ENCODE data around the gene RSPH1.
"Not testable (repeated sequence)": the region's sequence is repeated elsewhere in the genome, so short reads cannot be mapped to it uniquely, and the experiment has no call there.

Gene RSPH1

GRCh38 chr21:42489006-42489563 lies 6.9 kb downstream of the RSPH1 start:
- no peak for DNase-seq (ENCODE audit: low read depth)

- DNase-seq (ENCODE audit: low read depth) = no peak
These were observed 9.5 kb downstream of the RSPH1 start for GRCh38 chr21:42486531-42486930.

- DNase-seq (ENCODE audit: low read depth) = no peak
These were observed 10.0 kb downstream of the RSPH1 start for GRCh38 chr21:42486072-42486471.

GRCh38 chr21:42484966-42485365 lies 11.1 kb downstream of the RSPH1 start:
- DNase-seq (ENCODE audit: low read depth) = no peak

GRCh38 chr21:42481169-42481568 lies 14.9 kb downstream of the RSPH1 start:
- no peak for DNase-seq (ENCODE audit: low read depth)

GRCh38 chr21:42480736-42481135 lies 15.3 kb downstream of the RSPH1 start:
- no peak for DNase-seq (ENCODE audit: low read depth)

GRCh38 chr21:42479582-42479981 lies 16.4 kb downstream of the RSPH1 start:
- no peak for DNase-seq (ENCODE audit: low read depth)

- no peak for DNase-seq (ENCODE audit: low read depth)
These were observed 17.5 kb downstream of the RSPH1 start for GRCh38 chr21:42478504-42478903.

- DNase-seq (ENCODE audit: low read depth) = no peak
These were observed 19.4 kb downstream of the RSPH1 start for GRCh38 chr21:42476388-42477331.

- no peak for DNase-seq (ENCODE audit: low read depth)
These were observed 20.3 kb downstream of the RSPH1 start for GRCh38 chr21:42475526-42476387.

GRCh38 chr21:42475036-42475435 lies 21.0 kb downstream of the RSPH1 start:
- peak; percentile 2 for DNase-seq (ENCODE audit: low read depth)

- peak; percentile 2 for DNase-seq (ENCODE audit: low read depth)
These were observed 21.8 kb downstream of the RSPH1 start for GRCh38 chr21:42474043-42474831.

GRCh38 chr21:42473498-42474042 lies 22.5 kb downstream of the RSPH1 start:
- no peak for DNase-seq (ENCODE audit: low read depth)

- DNase-seq (ENCODE audit: low read depth) = no peak
These were observed 23.5 kb downstream of the RSPH1 start for GRCh38 chr21:42472521-42472920.

GRCh38 chr21:42471716-42472330 lies 24.2 kb downstream of the RSPH1 start:
- no peak for DNase-seq (ENCODE audit: low read depth)

GRCh38 chr21:42471206-42471605 lies 24.8 kb downstream of the RSPH1 start:
- DNase-seq (ENCODE audit: low read depth) = no peak

GRCh38 chr21:42469726-42470125 lies 26.3 kb downstream of the RSPH1 start:
- not testable (repeated sequence) for DNase-seq (ENCODE audit: low read depth)

GRCh38 chr21:42469272-42469671 lies 26.8 kb downstream of the RSPH1 start:
- DNase-seq (ENCODE audit: low read depth) = no peak

GRCh38 chr21:42468491-42469131 lies 27.4 kb downstream of the RSPH1 start:
- DNase-seq (ENCODE audit: low read depth) = peak; percentile 57
